ENCODE data around the gene NR1H4.
"Not testable (repeated sequence)": the region's sequence is repeated elsewhere in the genome, so short reads cannot be mapped to it uniquely, and the experiment has no call there.

NR1H4 gene

GRCh38 chr12:100518376-100518775 lies 44.7 kb downstream of the NR1H4 start:
- no peak for DNase-seq

- no peak for DNase-seq
Measured at GRCh38 chr12:100520048-100520769, 46.5 kb downstream of the NR1H4 start.

- DNase-seq, result no peak
Measured at GRCh38 chr12:100521958-100522357, 48.3 kb downstream of the NR1H4 start.

GRCh38 chr12:100528034-100528433 lies 54.4 kb downstream of the NR1H4 start:
- DNase-seq, result no peak

- DNase-seq, result no peak
Measured at GRCh38 chr12:100528471-100529127, 54.9 kb downstream of the NR1H4 start.

GRCh38 chr12:100529756-100530350 lies 56.2 kb downstream of the NR1H4 start:
- no peak for DNase-seq

GRCh38 chr12:100533376-100533775 lies 59.7 kb downstream of the NR1H4 start:
- DNase-seq, result no peak

- DNase-seq, result no peak
Measured at GRCh38 chr12:100534625-100535227, 61.1 kb downstream of the NR1H4 start.

GRCh38 chr12:100539202-100539601 lies 65.5 kb downstream of the NR1H4 start:
- DNase-seq, result no peak

- DNase-seq, result no peak
Measured at GRCh38 chr12:100544165-100544564, 70.5 kb downstream of the NR1H4 start.

- DNase-seq, result no peak
Measured at GRCh38 chr12:100545092-100545491, 71.4 kb downstream of the NR1H4 start.

GRCh38 chr12:100553936-100554335 lies 80.3 kb downstream of the NR1H4 start:
- DNase-seq, result no peak

GRCh38 chr12:100554608-100555077 lies 81.0 kb downstream of the NR1H4 start:
- DNase-seq, result no peak

GRCh38 chr12:100555722-100556121 lies 82.1 kb downstream of the NR1H4 start:
- no peak for DNase-seq

GRCh38 chr12:100557357-100557756 lies 83.7 kb downstream of the NR1H4 start:
- DNase-seq, result no peak

GRCh38 chr12:100559261-100559660 lies 85.6 kb downstream of the NR1H4 start:
- not testable (repeated sequence) for DNase-seq

- DNase-seq, result no peak
Measured at GRCh38 chr12:100564090-100564489, 90.4 kb downstream of the NR1H4 start.

- DNase-seq, result no peak
Measured at GRCh38 chr12:100564905-100565467, 91.3 kb downstream of the NR1H4 start.

GRCh38 chr12:100565987-100566545 lies 92.4 kb downstream of the NR1H4 start:
- DNase-seq, result no peak

GRCh38 chr12:100566887-100567637 lies 93.4 kb downstream of the NR1H4 start:
- peak; percentile 44 for DNase-seq

GRCh38 chr12:100567945-100568344 lies 94.3 kb downstream of the NR1H4 start:
- no peak for DNase-seq

GRCh38 chr12:100572184-100572583 lies 98.5 kb downstream of the NR1H4 start:
- DNase-seq, result no peak
